Measurements from ENCODE around the gene FAR2. TPM values are rescaled to one million over a fixed set of nuclear protein-coding genes. Genes with fewer than 3 reads are reported as not detected.

Gene FAR2
- total RNA-seq, 2 donors from 2014 or later, result 42.5 to 96.7 TPM

DNA sequence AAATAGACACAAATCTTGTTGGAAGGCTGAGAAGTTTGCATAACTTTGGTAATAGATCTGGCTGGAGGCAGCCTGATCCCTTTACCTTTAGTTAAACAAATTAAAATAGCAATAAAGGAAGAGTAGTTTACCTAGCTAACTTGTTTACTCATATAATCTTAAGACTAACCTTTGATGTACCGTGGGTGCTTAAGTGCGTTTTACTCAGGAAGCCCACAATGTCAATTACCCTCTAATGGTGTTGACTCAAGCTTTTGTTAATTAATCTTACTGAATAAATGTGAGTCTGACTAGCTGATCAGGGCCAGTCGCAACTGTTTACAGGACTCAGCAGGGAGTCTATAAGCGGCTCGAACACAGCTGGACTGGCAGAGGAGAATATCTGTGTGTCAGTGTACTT lies 51.5 kb downstream of the FAR2 start:
- Mint-ChIP-seq H3K36me3 (ENCODE audit: low read depth) (peaks cover 48% of the 10 kb centered on the region), H3K4me3 (no peak overlapping the region), H3K4me1 (peaks cover 23% of the 10 kb centered on the region), H3K27ac (no peak overlapping the region), H3K9me3 (peaks cover 43% of the 10 kb centered on the region), H3K27me3 (ENCODE audit: insufficient read depth) (peaks cover 88% of the 10 kb centered on the region)
- H3K27ac ChIP-seq (ENCODE audit: low read depth, low read length), result no peak overlapping the region
- H3K27me3 ChIP-seq (ENCODE audit: control insufficient read depth, insufficient read depth, low read length, poor library complexity, severe bottlenecking), result no peaks in the 10 kb centered on the region
- 25 to 34% methylated on average over 5 of the region's 5 CpGs for WGBS, 2 experiments (ENCODE audit: insufficient coverage in 1 of 2, insufficient read length in 1 of 2)
- TF ChIP-seq, protein P1, sequence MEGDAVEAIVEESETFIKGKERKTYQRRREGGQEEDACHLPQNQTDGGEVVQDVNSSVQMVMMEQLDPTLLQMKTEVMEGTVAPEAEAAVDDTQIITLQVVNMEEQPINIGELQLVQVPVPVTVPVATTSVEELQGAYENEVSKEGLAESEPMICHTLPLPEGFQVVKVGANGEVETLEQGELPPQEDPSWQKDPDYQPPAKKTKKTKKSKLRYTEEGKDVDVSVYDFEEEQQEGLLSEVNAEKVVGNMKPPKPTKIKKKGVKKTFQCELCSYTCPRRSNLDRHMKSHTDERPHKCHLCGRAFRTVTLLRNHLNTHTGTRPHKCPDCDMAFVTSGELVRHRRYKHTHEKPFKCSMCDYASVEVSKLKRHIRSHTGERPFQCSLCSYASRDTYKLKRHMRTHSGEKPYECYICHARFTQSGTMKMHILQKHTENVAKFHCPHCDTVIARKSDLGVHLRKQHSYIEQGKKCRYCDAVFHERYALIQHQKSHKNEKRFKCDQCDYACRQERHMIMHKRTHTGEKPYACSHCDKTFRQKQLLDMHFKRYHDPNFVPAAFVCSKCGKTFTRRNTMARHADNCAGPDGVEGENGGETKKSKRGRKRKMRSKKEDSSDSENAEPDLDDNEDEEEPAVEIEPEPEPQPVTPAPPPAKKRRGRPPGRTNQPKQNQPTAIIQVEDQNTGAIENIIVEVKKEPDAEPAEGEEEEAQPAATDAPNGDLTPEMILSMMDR (conservative IDR thresholded peaks at IDR 0.05), result no peak
- H3K9ac ChIP-seq (ENCODE audit: extremely low read depth, low read length, poor library complexity, severe bottlenecking), result no peak overlapping the region
- H3K4me1 ChIP-seq (ENCODE audit: control insufficient read depth, insufficient read depth, low read length), result no peaks in the 10 kb centered on the region
- no peaks in the 10 kb centered on the region for H3K36me3 ChIP-seq (ENCODE audit: control insufficient read depth, insufficient read depth, low read length)
- no peak overlapping the region for H3K4me3 ChIP-seq (ENCODE audit: low read length)
- peaks cover 15% of the 10 kb centered on the region for H3K9me3 ChIP-seq (ENCODE audit: control insufficient read depth, low read length)
- DNase-seq, result no peak

DNA sequence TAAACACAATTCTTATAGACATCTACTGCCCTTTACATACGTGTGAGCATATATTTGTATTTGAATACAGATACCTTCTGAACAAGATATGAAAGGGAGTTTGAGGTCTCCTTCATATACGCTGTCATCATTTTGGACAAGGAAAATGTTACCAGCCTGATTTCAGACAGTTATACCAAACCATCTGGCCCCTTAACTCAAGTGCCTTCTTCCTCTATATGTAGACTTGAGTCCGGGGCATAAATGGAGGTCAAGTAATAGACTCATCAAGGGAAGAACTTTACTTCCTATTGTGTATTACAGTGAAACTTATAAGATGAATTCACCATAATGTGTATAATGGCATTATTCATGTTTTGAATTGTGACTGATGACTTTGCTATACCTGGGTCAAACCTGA lies 52.2 kb downstream of the FAR2 start:
- H3K27me3 Mint-ChIP-seq (ENCODE audit: insufficient read depth), result peaks cover 88% of the 10 kb centered on the region
- 95 to 100% methylated on average over 1 to 2 of the region's 3 CpGs for WGBS, 2 experiments (ENCODE audit: insufficient coverage in 1 of 2, insufficient read length in 1 of 2)

DNA sequence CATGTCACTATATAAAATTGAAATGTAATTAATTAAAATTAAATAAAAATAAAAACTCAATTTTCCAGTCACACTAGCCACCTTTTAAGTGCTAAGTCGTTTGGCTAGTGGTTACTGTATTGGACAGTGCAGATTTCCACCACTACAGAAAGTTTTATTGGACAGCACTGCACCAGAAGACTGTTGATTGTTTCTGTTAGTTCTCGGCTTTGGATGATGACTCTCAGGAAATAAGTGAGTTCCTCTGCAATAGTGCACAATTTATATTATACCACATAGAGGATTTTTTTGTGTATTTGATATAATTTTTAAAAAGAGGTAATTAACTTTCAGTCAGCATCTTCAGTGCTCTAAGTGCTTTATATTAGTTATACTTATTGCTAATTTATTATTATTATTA lies 52.7 kb downstream of the FAR2 start:
- peaks cover 15% of the 10 kb centered on the region for H3K9me3 ChIP-seq (ENCODE audit: control insufficient read depth, low read length)
- no peak overlapping the region for H3K27ac Mint-ChIP-seq
- H3K4me3 Mint-ChIP-seq, result no peak overlapping the region
- peaks cover 87% of the 10 kb centered on the region for H3K27me3 Mint-ChIP-seq (ENCODE audit: insufficient read depth)
- H3K27me3 ChIP-seq (ENCODE audit: control insufficient read depth, insufficient read depth, low read length, poor library complexity, severe bottlenecking), result no peaks in the 10 kb centered on the region
- H3K4me1 Mint-ChIP-seq, result peaks cover 20% of the 10 kb centered on the region
- no peak for DNase-seq
- 94 to 100% methylated on average over 1 of the region's 2 CpGs for WGBS, 2 experiments (ENCODE audit: insufficient coverage in 1 of 2, insufficient read length in 1 of 2)
- TF ChIP-seq, protein P1 (conservative IDR thresholded peaks at IDR 0.05), result no peak
- H3K27ac ChIP-seq (ENCODE audit: low read depth, low read length), result no peak overlapping the region
- no peaks in the 10 kb centered on the region for H3K4me1 ChIP-seq (ENCODE audit: control insufficient read depth, insufficient read depth, low read length)
- H3K36me3 Mint-ChIP-seq (ENCODE audit: low read depth), result peaks cover 45% of the 10 kb centered on the region
- H3K4me3 ChIP-seq (ENCODE audit: low read length), result no peak overlapping the region
- H3K9ac ChIP-seq (ENCODE audit: extremely low read depth, low read length, poor library complexity, severe bottlenecking), result no peak overlapping the region
- no peaks in the 10 kb centered on the region for H3K36me3 ChIP-seq (ENCODE audit: control insufficient read depth, insufficient read depth, low read length)
- peaks cover 43% of the 10 kb centered on the region for H3K9me3 Mint-ChIP-seq

More for the DNA sequence above, 52.2 kb downstream of the FAR2 start:
- TF ChIP-seq, protein P1 (conservative IDR thresholded peaks at IDR 0.05), result no peak
- Mint-ChIP-seq H3K4me1 (peaks cover 20% of the 10 kb centered on the region), H3K4me3 (no peak overlapping the region), H3K9me3 (peaks cover 43% of the 10 kb centered on the region), H3K27ac (no peak overlapping the region), H3K36me3 (ENCODE audit: low read depth) (peaks cover 49% of the 10 kb centered on the region)
- H3K27me3 ChIP-seq (ENCODE audit: control insufficient read depth, insufficient read depth, low read length, poor library complexity, severe bottlenecking), result no peaks in the 10 kb centered on the region
- peaks cover 15% of the 10 kb centered on the region for H3K9me3 ChIP-seq (ENCODE audit: control insufficient read depth, low read length)
- no peak overlapping the region for H3K4me3 ChIP-seq (ENCODE audit: low read length)
- no peak overlapping the region for H3K9ac ChIP-seq (ENCODE audit: extremely low read depth, low read length, poor library complexity, severe bottlenecking)
- no peaks in the 10 kb centered on the region for H3K4me1 ChIP-seq (ENCODE audit: control insufficient read depth, insufficient read depth, low read length)
- H3K27ac ChIP-seq (ENCODE audit: low read depth, low read length), result no peak overlapping the region
- no peaks in the 10 kb centered on the region for H3K36me3 ChIP-seq (ENCODE audit: control insufficient read depth, insufficient read depth, low read length)
- no peak for DNase-seq
